GM21367 (cell line): Measurements from ENCODE around the gene PROX1.
A peak's percentile ranks its signal among the peaks of the same experiment; 100 is the strongest.

ENCODE experiments used
- ATAC-seq: cut with Tn5 transposase; IDR thresholded peaks from one replicate; pipeline ENCODE4 v1.9.1; 2021; ENCODE audit not compliant: unreplicated experiment

Gene PROX1

DNA sequence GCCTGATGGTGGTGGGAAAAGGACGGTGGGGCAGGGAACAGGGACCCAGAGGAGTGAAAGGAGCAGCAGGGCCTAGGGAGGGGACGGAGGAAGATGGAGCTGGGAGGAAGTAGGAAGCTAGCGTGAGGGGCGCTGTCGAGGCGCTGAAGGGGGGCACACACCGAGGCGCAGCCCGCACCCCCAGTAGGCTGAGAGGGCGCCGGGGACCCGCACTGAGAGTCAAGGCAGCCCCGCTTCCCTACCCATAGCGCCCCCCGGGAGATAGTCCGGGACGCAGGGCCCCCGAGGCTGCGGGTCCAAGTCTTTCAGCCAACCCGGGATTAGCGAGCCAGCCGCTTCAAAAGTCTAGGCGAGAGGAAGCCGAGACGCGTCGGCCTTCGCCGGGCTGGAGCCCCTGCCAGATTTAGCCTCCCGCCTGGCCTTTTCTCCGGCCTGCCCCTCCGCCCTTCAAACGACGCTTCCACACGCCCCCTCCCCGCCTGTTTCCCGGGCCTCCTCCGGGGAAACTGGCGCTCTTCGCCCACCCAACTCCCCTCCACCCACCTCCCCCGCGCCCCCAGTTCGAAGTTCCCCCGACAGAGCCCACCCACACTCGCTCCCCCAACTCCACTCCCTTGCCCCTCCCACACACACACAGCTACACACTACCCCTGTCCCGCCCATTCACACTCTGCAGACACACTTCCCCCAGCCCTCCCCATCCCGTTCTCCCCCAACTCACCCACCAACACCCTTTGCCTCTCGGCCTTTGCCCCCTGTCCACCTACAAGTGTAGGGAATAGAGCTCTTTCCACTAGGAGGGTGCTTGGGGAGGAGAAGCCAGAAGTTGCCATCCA lies 7.8 kb upstream of the PROX1 start:
- ATAC-seq = no peak

DNA sequence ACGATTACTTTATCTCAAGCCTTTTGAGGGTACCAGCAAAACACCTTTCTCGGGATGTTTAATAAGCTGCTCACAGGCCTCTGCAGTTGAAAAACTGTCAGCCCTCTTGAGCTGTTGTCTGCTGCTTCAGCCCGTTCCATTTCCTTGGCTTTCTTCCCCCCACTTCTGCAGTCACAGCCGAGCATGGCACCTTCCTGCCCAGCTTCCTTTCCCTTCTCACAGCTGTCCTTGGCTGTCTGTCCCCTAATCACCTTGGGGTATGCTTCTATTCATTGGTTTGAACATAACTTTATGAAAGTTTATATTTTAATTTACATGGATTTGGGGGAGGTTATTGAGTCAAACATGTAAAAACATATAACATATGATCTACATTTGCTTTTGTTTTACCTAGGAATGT lies 6.9 kb upstream of the PROX1 start:
- ATAC-seq = no peak

DNA sequence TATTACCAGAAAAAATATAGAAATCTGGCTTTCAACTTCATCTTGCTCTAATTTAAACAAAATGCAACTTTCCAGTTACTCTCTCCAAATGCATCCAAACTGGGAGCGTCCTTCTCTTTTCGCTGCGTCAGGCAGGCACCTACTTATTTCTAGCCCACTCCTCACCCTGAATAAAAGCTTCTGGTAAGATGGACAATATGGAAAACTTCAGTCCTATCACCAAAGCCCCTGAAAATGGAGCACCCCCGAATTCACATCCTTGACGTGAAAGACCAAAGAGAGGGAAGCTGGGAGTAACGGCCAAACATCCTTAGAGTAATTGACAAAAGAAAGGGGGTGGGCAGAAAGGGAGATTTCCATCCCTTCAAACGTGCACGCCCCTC lies 5.5 kb upstream of the PROX1 start:
- no peak for ATAC-seq

DNA sequence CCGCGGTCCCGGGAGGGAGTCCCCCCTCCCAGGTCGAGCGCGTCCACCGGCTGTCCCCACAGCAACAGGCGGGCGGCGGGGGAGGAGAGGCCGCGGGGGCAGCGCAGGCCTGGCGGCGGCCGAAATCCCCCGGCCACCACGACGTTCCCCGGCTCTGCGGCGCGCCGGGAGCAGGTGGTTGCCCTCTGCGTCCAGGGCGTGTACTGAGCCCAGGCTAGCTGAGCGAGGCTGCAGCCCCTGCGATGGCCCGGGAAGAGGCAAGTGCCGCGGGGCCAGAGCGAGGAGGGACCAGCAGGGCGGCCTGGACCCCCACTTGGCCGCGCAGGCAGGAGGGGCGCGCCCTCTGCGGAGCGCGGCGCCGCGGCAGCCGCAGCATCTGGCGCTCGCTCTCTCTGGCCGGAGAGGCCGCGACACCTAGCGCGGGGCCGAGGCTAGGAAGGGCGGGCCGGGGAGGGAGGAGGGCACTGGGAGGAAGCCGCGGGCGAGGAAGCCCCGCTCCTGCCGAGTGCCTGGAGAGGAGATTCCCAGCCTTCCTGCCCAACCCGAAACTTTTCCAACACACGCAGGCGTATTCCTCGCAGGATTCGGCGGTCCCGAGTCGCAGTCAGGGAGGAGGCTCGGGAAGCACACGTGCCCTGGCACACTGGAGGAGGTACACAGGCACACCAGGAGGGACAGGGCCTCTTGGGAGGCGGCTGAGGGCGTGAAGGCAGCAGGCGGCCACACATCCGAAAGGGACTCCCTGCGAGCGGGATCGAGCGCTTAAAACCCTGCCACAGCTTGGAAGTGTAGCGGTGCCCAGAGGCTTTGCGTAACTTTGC lies 4.9 kb upstream of the PROX1 start:
- ATAC-seq = no peak

DNA sequence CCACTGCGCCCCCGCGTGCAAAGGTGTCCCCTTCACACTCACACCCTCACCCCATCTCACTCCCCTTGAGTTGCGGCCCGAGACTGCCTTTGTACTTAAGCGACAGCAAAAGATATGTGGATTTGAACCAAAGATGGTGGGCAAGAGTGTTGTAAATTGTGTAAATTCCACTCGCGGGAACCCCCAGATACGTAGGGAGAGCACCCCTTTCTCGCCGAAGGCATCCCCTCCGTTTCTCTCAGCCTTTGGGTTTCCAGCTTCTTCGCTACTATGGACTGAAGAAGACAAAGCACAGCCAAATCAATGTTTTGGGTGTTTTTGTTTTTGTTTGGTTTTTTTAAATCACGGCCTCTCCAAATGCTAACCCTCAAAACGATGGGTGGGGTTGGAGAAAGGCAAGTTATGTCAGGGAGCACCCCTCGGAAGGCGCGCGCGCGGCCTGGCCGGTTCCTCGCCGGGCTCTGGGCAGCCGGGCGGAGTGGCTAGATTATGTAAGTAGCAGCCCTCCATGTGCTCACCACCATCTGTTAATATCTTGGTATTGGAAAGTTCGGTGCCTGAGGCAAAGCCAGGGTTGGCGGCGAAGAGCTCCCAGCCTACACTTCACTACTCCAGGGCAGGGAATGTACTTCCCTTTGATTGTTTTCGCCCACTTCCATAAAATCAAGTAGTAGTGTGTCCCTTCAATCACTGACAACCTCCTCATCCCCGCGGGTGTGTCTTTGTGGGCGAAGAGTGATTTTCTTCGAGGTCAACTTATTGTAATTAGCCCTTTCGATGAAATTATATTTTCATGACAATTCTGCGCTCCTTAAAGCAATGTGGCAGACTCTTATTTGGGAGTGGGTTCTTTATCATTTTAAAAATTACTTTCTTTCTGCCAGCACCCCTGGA lies 4.0 kb upstream of the PROX1 start:
- ATAC-seq = no peak

DNA sequence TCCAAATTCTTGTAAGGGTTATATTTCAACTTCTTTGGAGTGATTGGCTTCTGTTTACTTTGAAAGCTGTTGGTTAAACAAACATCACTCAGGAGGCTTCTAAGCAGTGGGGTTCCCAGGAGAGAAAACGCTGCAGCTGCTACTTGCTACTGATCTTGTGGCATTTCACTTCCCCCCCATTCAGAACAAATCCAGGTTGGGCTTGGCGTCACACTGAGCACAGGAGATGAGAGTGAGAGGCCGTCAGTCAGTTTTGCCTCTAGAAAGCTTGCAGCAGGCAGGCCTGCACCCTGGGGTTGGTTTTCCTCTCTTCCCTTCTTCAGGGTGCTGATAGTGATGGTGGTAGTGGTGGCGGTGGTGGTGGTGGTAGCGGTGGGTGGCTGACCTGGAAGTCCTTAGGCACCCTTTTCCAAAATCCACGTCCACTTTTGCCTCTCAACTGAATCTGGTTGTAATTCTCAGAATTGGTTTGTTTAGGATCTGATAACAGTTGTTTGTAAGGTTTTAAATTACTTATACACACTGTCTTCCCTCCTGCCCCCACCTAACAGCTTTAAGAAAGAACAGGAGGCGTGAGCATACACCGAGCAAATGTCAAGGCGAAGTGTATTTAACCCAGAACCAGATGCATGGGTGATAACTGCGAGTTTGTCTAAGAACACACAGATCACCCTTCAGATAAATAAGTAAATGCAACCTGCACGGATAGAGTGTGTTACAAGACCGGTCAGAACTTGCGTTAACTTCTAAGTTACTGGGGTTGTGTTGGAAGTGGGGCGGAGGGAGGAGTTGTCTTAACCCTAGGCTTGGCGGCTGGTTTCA lies 3.2 kb upstream of the PROX1 start:
- ATAC-seq = no peak

DNA sequence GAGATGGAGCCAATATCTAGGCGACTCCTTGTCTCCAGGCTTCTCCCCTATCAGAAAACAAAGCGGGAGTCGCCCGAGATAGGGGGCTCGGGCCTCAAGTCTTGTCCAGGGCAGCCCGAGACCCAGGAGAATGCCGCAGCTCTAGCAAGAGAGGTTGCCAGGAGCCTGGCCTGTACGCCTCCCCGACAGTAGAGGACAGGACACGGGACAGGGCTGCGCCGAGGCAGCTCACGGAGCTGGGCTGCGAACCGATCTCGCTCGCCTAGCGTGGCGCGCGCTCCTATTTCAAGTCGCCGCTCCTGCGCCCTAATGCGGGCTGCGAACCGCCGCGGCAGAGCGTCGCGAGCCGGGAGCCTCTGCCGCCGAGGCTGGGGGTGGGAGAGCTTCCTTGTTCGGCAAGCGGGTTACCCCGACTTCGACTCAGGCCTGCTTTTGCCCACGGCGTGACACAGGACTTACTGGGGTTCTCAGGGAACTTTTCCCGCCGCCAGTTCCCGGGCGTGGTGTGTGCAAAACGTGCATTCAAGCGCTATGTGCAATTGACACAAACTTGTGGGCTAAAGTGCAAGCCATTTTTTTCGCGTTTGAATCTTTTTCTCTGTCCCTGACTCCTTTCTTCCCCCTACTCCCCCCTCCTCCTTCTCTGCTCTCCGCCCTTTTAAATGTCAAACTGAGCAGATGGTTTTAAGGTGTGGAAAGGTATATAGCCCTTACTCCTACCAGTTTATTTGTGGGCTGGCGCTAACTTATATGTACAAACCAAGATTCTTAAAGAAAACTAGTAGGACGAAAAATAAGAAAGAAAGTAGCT lies 2.4 kb upstream of the PROX1 start:
- no peak for ATAC-seq

DNA sequence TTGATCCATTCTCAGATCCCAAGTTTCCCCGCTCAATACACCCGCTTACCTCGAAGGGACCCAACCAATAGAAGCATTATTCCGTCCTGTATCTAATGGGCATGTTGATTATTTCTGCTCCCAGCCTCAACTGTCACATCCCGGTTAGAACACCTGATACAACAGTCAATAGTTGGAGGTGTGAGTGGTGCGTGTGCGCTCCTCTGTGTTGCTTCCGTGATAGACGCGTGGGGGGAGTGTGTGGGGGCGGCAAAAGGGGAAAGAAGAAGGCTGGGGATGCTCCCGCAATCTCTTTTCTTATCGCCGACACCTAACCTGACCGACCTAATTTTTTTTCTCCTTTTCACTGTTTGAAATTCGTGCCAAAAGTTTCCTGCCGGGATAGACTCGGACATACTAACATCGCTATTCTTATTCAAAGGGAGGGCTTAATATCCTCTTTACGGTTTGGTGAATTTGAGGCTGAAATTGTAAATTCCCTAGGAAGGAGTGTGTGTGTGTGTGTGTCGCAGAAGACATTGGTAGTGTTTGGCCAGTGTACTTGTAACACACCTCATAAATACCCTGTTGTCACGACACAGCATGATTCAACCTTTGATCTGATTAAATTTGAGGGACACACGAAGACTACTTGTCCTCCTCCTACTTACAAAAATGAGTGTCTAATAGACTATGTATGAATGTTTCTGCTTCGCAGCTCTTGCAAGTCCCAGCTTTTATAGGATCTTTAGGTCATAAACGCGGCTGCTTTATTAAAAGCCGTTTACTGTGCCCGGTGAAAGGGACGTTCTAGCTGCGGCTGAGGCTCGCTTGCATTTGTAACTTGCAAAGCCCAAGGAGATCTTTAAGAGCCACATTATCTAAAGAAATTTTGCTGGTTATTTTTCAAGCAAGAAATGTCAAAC lies 1.5 kb upstream of the PROX1 start:
- ATAC-seq = no peak

DNA sequence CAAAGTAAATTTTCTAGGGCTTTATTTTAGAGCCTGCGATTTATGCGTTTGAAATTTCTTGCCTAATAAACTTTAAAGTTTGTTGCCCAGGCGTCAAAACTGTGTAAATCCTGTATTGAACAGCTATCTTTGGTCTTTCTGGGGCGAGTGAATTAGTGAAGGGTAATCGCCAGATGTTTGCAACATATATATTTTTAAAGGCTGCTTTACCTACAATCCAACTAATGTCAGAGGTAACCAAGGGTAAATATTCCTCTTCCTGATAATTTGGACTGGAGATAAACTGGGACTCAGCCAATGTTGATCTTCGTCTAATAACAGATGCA lies 885 bp upstream of the PROX1 start:
- ATAC-seq = no peak

DNA sequence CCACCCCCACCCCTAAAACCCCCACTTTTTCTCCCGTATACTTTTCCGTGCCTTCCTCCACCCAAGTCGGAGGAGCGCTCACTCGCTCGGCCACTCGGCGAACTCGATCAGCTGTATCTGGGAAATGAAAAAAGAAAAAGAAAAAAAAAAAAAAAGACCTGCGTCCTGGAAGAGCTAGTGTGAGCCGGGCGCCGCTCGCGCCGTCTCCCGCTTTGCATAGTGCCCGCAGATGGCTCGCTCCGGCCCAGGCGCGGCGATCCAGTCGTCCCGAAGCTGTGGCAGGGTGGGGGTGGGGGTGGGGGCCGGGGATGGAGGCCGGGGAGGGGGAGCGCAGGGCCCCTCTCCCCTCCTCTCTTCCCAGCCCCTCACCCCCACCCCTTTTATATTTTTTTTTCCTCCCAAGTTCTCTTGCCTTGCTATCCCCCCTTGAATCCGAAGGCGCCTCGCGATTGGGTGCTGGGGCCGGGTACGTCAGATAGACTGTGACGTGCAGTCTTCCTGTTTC lies 299 bp upstream of the PROX1 start:
- ATAC-seq = peak; percentile 95

DNA sequence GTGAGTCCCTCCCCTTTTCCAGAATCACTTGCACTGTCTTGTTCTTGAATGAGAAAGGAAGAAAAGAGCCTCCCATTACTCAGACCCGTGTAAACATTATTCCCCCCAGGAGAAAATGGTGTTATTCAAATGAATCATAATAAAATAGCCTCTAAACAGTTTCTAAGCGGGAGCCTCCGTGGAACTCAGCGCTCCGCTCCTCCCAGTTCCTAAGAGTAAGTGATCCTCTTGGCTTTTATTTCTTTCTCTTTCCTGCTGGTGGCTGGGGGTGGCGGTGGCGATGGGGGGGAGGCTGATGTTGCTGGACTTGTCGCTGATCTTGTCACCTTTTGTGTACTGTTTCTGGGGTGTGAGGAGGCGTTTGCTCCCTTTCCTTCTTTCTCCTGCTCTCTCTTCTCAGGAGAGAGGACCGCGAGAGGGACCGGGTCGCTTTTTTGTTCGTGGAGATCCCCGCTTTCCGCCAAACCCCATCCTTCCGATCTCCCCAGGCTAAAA lies 781 bp downstream of the PROX1 start:
- no peak for ATAC-seq

DNA sequence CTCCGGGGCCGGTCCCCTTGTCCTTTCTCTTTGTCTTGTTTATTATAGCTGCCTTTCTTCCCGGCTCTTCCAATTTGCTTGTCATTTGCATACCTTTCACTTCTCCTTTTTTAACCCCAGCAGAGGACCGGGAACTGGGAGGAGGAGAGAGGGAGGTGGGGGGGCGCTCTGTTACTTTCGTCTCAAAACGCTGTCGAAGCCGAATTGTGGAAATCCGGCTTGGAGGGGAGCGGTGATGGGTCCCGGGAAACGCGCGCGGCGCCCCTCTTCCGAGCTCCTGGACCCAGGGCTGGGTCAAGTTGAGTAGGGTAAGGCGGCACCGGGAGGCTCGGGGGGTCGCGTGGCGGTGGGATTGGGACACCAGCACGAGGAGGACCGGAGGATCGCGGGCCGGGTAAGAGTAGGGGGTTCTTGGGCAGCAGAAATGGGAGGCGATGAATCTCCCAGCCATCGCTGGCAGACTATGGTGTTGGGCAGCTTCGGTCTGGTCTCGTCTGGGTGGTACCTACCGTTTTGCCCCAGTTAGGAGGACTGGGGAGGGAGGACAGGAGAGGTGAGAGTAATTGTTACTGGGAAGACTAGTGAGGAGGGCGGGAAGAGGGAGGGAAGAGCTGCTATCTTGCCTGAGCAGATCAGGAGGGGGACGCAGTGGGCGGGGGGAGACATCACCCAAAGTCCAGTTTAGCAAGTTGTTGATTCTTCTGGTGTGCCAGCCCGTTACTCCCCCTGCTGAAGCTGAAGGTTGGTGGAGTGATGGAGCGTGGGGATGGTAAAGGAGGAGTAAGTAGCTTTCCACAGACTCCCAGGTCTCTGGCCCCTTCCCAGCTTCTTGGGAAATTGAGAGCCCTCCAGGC lies 1.5 kb downstream of the PROX1 start:
- peak; percentile 34 for ATAC-seq

DNA sequence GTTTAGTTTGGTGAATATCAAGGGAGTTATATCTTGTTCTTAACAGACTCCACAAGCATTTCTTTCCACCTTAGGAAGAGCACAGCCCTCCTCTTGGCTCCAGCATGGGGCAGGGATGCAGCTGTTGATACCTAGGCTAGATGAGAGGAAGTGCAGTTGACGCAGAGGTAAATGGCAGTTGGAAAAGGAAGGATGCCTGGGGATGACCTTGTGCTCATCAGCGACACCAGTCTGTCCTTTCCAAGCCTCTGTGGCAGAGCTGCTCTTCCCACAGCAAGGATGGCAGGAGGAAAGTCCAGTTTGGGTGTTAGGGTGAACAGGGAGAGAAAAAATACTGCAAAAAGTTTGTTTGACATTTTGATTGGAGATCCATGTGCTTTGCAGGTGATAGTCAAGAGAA lies 6.2 kb downstream of the PROX1 start:
- ATAC-seq = no peak

DNA sequence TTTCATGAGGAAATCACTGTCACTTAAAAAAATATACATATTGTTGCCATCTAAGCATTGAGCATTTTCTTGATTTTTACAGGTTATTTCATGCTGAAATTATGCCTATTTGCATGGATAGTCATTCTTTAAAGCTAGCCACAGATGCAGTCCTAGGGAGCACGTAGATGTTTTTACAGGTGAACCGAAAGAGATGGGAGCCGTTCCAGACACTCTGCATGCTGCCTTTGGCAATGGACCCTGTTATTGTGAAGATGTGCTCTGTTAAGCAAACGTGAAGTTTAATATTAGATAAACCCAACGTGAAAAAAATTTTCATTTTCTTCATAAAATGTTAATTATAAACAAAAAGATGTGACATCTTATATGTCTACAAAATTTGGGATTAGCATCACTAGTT lies 7.1 kb downstream of the PROX1 start:
- no peak for ATAC-seq

DNA sequence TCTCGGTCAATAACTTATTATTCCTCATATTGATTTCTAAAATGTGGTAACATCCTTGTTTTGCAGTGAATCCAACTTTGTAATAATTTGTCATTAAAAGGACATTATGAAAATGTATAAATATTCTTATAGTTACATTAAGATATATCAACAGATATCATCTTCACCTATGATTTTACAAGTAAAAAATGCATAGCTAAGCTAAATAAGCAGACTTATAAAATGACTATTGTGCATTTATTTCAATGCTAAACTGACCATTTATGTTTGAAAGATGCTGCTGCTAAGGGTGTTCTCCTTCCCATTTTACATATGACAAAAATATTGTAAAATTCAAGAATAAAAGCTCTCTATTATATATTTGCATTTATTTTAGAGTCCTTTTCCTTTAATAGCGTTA lies 7.8 kb downstream of the PROX1 start:
- ATAC-seq = no peak

DNA sequence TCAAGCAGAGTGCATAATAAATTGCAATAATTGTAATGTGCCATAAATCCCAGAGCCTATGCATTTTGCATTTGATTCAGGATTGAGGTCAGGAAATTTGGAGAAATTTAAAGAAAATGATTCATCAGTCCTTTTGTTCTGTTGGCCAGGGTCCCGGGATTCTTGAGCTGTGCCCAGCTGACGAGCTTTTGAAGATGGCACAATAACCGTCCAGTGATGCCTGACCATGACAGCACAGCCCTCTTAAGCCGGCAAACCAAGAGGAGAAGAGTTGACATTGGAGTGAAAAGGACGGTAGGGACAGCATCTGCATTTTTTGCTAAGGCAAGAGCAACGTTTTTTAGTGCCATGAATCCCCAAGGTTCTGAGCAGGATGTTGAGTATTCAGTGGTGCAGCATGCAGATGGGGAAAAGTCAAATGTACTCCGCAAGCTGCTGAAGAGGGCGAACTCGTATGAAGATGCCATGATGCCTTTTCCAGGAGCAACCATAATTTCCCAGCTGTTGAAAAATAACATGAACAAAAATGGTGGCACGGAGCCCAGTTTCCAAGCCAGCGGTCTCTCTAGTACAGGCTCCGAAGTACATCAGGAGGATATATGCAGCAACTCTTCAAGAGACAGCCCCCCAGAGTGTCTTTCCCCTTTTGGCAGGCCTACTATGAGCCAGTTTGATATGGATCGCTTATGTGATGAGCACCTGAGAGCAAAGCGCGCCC lies 8.7 kb downstream of the PROX1 start:
- ATAC-seq = no peak
